Daoy (cell line): ENCODE measurements around the gene IRF7. TPM values are rescaled to one million over a fixed set of nuclear protein-coding genes. Genes with fewer than 3 reads are reported as not detected.

Source experiments
- DNase-seq: peaks from one replicate; pipeline ENCODE4 v3.0.0-alpha.2; 2015; ENCODE audit warnings: low read depth
- total RNA-seq: library from RNA; depleted of rRNA; stranded (reverse); fragments of >200 nt; shearing (Covaris generic); gene quantifications from 2 replicates; pipeline ENCODE4 v1.2.3, GENCODE V29; 2014

The IRF7 gene
- total RNA-seq, 1 experiment from 2014 or later: 14.5 TPM

DNA sequence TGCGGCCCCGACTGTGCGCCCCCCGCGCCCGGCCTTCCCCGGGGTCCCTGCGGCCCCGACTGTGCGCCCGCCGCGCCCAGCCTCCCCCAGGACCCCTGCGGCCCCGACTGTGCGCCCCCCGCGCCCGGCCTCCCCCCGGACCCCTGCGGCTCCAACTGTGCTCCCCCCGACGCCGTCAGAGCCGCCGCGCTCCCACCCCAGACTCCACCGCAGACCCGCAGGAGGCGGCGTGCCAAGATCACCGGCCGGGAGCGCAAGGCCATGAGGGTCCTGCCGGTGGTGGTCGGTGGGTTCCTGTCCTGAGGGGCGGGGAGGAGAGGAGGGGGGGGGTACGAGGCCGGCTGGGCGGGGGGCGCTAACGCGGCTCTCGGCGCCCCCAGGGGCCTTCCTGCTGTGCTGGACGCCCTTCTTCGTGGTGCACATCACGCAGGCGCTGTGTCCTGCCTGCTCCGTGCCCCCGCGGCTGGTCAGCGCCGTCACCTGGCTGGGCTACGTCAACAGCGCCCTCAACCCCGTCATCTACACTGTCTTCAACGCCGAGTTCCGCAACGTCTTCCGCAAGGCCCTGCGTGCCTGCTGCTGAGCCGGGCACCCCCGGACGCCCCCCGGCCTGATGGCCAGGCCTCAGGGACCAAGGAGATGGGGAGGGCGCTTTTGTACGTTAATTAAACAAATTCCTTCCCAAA lies 24.4 kb upstream of the IRF7 start:
- no peak for DNase-seq

DNA sequence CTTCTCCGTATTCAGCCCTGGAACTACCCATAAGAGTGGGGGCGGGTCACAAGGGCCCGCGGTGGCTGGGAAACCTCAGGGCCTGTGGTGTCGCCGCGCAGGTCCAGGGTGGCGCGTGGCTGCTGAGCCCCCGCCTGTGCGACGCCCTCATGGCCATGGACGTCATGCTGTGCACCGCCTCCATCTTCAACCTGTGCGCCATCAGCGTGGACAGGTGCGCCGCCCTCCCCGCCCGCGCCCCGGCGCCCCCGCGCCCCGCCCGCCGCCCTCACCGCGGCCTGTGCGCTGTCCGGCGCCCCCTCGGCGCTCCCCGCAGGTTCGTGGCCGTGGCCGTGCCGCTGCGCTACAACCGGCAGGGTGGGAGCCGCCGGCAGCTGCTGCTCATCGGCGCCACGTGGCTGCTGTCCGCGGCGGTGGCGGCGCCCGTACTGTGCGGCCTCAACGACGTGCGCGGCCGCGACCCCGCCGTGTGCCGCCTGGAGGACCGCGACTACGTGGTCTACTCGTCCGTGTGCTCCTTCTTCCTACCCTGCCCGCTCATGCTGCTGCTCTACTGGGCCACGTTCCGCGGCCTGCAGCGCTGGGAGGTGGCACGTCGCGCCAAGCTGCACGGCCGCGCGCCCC lies 23.7 kb upstream of the IRF7 start:
- DNase-seq: no peak

- DNase-seq: no peak
Observed at GRCh38 chr11:638631-639331, 23.0 kb upstream of the IRF7 start.

GRCh38 chr11:637593-638521 lies 22.1 kb upstream of the IRF7 start:
- no peak for DNase-seq

DNA sequence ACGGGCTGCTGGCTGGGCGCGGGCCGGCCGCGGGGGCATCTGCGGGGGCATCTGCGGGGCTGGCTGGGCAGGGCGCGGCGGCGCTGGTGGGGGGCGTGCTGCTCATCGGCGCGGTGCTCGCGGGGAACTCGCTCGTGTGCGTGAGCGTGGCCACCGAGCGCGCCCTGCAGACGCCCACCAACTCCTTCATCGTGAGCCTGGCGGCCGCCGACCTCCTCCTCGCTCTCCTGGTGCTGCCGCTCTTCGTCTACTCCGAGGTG lies 21.5 kb upstream of the IRF7 start:
- DNase-seq: no peak

DNA sequence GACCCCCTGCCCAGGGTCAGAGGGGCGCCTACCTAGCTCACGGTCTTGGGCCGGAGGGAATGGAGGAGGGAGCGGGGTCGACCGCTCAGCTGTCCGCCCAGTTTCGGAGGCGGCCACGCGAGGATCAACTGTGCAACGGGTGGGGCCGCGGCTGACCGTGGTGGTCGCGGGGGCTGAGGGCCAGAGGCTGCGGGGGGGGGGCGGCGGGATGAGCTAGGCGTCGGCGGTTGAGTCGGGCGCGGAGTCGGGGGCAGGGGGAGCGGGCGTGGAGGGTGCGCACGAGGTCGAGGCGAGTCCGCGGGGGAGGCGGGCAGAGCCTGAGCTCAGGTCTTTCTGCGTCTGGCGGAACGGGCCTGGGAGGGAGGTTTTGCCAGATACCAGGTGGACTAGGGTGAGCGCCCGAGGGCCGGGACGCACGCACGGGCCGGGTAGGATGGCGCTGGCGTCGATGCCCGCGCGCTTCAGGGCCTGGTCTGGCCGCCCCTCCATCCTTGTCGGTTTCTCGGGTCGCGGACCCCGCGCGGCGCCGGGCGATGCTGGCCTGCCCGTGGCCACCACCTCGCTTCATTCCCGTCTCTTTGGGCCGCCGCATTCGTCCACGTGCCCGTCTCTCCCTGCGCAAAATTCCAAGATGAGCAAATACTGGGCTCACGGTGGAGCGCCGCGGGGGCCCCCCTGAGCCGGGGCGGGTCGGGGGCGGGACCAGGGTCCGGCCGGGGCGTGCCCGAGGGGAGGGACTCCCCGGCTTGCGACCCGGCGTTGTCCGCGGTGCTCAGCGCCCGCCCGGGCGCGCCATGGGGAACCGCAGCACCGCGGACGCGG lies 21.0 kb upstream of the IRF7 start, which contains the start of gene DRD4:
DRD4 (plus strand) TSS at position 759 of the 822 bp plus-strand sequence; CDS start at position 795, 36 bp downstream.
- no peak for DNase-seq

- no peak for DNase-seq
Observed at GRCh38 chr11:635945-636510, 20.3 kb upstream of the IRF7 start.

- no peak for DNase-seq
Observed at GRCh38 chr11:630871-631270, 15.1 kb upstream of the IRF7 start.

- peak; percentile 4 for DNase-seq
Observed at GRCh38 chr11:629237-629583, 13.5 kb upstream of the IRF7 start.

- DNase-seq: no peak
Observed at GRCh38 chr11:628056-628455, 12.3 kb upstream of the IRF7 start.

DNA sequence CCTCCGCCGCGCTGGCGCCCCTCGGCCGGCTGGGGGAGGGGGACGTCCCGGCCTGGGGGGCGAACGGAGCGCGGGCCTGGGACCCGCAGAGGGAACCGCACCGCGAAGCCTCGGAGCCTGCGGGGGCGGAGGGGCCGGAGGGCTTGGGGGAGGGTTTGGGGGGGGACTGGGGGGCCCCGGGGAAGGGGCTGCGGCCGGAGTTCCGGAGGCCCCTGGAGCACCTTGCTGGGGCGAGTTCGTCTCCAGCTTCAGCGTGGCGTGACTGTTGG lies 11.5 kb upstream of the IRF7 start:
- no peak for DNase-seq

DNA sequence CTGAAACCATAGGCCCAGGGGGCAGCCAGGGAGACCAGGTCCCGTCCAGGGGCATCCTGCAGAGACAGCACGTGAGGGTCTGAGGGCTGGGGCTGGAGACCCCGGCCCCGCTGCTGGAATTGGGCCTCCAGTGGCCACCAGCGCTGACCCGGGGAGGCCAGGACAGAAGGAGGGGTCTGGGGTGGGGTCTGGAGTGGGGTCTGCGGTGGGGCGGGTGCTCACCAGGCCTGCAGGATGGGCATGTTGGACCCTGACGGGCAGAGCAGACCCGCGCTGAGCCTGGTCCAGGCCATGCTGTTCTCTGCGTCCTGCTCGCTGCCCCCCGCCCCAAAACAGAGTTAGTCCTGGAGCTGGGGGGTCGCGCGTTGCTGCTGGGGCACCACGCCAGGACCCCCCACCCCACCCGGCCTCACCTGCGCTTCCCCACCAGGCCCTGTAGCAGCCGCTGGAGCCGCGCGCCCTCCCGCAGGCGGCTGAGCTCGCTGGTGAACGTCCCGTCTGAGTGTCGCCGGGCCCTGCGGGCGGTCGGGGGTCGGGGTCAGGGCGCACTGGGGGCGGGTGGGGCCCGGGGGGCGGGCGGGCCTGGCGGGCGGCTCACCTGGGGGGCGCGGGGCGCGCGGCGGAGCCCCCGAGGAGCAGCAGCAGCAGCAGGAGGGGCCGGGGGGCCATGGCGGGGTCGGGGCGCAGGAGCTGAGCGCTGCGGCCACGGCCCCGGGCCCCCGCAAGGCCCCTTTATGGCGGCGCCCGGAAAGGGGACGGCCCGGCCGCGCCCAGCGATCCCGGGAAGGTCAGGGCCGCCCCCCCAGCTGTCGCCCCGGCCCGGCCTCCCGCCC lies 10.9 kb upstream of the IRF7 start, which contains the start of gene SCT:
SCT (minus strand) TSS at position 707 of the 833 bp plus-strand sequence; CDS start at position 669, 38 bp downstream.
- DNase-seq: peak; percentile 1

DNA sequence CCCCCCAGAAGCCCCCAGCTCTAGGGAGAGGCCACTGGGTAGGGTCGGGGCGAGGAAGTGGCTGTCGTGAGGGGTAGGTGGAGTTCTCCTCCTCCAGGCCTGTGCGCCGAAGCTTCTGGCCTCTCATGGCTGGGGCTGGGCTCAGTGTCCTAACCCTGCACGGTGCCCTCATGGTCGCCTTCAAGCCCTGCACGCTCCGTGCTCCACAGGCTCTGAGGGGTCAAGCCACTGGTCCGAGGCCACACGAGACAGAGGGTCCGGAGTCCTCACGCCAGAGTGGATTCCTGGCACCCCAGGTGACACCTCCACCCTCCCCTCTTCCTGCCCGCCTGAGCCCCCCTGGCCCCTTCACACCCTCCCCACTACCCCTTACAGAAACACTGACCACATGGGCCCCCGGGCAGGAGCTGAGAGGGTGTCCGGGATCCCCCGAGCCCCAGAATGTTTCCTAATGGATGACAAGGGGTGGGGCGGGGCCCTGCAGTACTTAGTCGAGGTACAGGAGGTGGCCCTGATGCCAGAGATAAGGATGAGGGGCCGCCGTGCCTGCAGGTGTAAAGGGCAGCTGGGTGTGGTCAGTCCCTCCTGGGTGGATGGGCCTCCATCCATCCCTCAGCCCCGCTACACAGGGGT lies 10.0 kb upstream of the IRF7 start:
- peak; percentile 1 for DNase-seq

DNA sequence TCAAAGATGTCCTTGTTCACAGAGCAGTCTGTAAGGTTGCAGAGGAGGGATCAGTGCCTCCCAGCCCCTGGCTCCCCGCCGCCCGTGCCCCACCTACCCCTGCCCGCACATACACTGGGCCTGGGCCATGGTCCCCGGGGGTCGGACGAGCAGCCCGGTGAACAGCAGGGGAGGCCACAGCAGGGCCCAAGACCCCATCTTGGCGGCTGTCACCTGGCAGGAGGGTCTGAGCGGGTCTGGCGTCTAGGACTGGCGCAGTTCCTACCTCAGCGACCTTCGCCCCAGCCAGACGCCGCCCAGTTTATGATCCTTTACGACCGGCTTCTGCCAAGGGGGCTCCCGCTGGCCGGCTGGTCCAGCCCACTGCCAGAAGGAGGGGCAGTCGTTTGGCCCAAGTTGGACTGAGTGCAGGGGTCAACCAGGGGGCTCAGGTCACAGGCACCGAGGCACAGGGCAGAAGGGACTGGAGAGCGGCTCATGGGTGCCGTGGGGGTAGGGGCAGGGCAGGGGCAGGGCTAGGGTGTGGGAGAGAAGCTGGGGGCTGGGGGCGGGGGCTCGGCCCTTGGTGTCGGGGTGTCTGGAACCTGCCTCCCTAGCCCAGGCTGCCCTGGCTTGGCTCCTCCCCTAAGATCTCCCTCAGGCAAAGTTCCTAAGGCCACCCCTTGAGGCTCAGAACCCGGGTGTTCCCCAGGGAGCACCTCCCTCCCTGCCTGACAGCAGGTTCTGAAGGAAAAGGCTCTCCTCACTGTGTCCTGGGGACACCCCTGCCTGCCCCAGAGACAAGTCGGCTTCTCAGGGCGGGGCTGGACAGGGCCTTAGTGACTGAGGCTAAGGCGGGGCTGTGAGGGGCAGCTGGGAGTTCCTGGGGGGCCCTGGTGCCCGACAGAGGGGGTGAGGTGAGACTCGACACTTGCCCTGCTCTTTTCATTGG lies 9.2 kb upstream of the IRF7 start, which contains the start of gene CDHR5:
CDHR5 (minus strand) TSS at position 251 of the 931 bp plus-strand sequence; CDS start at position 198, 53 bp downstream.
- peak; percentile 5 for DNase-seq

- peak; percentile 61 for DNase-seq
Observed at GRCh38 chr11:623999-624704, 8.4 kb upstream of the IRF7 start.

- DNase-seq: no peak
Observed at GRCh38 chr11:623349-623869, 7.7 kb upstream of the IRF7 start.

GRCh38 chr11:621838-622237 lies 6.1 kb upstream of the IRF7 start:
- DNase-seq: no peak
